GM12864 (cell line): ENCODE measurements around the gene PTN.
"Not testable (repeated sequence)": the region's sequence is repeated elsewhere in the genome, so short reads cannot be mapped to it uniquely, and the experiment has no call there.

Experiments
- DNase-seq: peaks from one replicate; pipeline ENCODE4 v3.0.0-alpha.2; 2011; ENCODE audit warnings: low read depth
- H3K4me3 ChIP-seq: 2 replicates; pipeline ENCODE4 v1.5.1; 2011; ENCODE audit warnings: mild to moderate bottlenecking, low read depth, low read length, control low read depth
- CTCF ChIP-seq: IDR thresholded peaks from 2 replicates; pipeline ENCODE4 v1.5.1; 2011; ENCODE audit warnings: low read depth, mild to moderate bottlenecking, moderate library complexity, low read length, control low read depth, inconsistent platforms; ENCODE audit errors: missing control alignments

Gene PTN

DNA sequence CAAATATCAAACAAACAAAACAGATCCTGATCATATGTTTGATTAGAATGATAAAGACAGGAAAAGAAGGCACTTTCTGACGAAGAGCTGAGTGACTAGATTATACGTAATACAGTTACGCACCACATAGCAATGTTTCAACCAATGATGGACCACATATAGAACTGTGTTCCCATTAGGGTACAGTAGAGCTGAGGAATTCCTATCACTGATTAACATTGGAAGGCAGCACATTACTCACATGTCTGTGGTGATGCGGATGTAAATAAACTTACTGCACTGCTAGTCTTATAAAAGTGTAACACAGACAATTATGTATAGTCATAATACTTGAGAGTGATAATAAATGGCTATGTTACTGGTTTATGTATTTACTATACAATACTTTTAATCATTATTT is 98.3 kb downstream of the PTN start:
- TF ChIP-seq CTCF = no peak
- DNase-seq = no peak
- no peak overlapping the region for H3K4me3 ChIP-seq

- no peak for DNase-seq
- H3K4me3 ChIP-seq = no peak overlapping the region
- no peak for TF ChIP-seq CTCF
Measured at GRCh38 chr7:137243741-137244140, 99.8 kb downstream of the PTN start.

- TF ChIP-seq CTCF = no peak
- H3K4me3 ChIP-seq = no peak overlapping the region
- DNase-seq = no peak
Measured at GRCh38 chr7:137242616-137243015, 100.9 kb downstream of the PTN start.

GRCh38 chr7:137241655-137242360 is 101.7 kb downstream of the PTN start:
- TF ChIP-seq CTCF = no peak

DNA sequence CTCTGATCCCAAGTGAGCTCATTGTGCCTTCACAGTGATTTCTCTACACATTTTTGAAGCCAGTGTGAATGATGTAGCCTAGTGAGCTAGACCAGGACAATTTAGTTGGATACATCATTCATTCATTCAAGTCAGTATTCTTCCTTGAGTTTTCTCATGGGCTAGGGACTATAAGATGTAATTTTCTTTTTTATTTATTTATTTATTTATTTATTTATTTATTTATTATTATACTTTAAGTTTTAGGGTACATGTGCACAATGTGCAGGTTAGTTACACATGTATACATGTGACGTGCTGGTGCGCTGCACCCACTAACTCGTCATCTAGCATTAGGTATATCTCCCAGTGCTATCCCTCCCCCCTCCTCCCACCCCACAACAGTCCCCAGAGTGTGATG is 104.3 kb downstream of the PTN start:
- H3K4me3 ChIP-seq, DNase-seq: not testable (repeated sequence)

More at GRCh38 chr7:137241655-137242360, 101.7 kb downstream of the PTN start:
- no peak overlapping the region for H3K4me3 ChIP-seq
- no peak for DNase-seq

DNA sequence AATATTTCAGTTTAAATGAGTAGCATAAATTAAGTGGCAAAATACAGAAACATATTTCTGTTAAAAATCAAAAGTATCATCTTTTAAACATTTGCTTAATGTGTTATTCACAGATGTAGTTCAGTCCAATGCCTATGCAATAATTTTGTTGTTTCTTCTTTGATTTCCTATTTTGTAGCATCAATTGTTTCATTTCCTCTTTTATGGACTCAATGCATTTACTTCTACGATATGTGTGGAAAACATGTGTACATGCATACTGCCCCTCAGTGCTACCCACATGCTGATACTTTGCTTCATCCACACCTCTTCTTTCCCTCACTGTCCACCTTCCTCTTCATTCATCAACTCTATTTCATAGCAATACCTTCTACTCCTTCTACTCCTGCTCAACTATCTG is 108.1 kb downstream of the PTN start:
- no peak for TF ChIP-seq CTCF
- DNase-seq = no peak
- no peak overlapping the region for H3K4me3 ChIP-seq

GRCh38 chr7:137231167-137231566 is 112.4 kb downstream of the PTN start:
- TF ChIP-seq CTCF = no peak
- H3K4me3 ChIP-seq = no peak overlapping the region
- no peak for DNase-seq

GRCh38 chr7:137221467-137221866 is 122.1 kb downstream of the PTN start:
- TF ChIP-seq CTCF = no peak
- DNase-seq = no peak
- H3K4me3 ChIP-seq = no peak overlapping the region
